Measurements from ENCODE around the gene APBA1. TPM values are rescaled to one million over a fixed set of nuclear protein-coding genes. Genes with fewer than 3 reads are reported as not detected.
"Not testable (repeated sequence)": the region's sequence is repeated elsewhere in the genome, so short reads cannot be mapped to it uniquely, and the experiment has no call there.

APBA1 gene
- total RNA-seq, 1 donor from 2014 or later: 3.4 TPM

GRCh38 chr9:69601698-69602097 is 70.5 kb downstream of the APBA1 start:
- Histone ChIP-seq H3K4me2 (no peak overlapping the region), H3K27ac (no peak overlapping the region), H3K36me3 (no peaks in the 10 kb centered on the region), H3K4me1 (no peaks in the 10 kb centered on the region), H3K79me2 (ENCODE audit: low read depth) (no peaks in the 10 kb centered on the region), H3K9ac (no peak overlapping the region), H3K4me3 (no peak overlapping the region), H4K20me1 (ENCODE audit: low read depth) (no peaks in the 10 kb centered on the region), H3K9me3 (ENCODE audit: low read depth) (no peaks in the 10 kb centered on the region), H3K27me3 (no peaks in the 10 kb centered on the region), H3F3A (ENCODE audit: low read depth) (no peaks in the 10 kb centered on the region), H2AFZ (replicated peaks) (no peak overlapping the region)
- Mint-ChIP-seq H3K4me3 (no peak overlapping the region), H3K36me3 (no peaks in the 10 kb centered on the region), H3K27me3 (ENCODE audit: insufficient read depth, low read depth) (no peaks in the 10 kb centered on the region), H3K9me3 (no peaks in the 10 kb centered on the region), H3K27ac (no peak overlapping the region), H3K4me1 (no peaks in the 10 kb centered on the region)
- DNase-seq (ENCODE audit: low spot score): no peak
- TF ChIP-seq CTCF (IDR thresholded peaks at IDR 0.05) (no peak), EZH2 (IDR thresholded peaks at IDR 0.05) (no peak), EZH2phosphoT487 (IDR thresholded peaks at IDR 0.05) (no peak)

GRCh38 chr9:69600314-69601047 is 71.7 kb downstream of the APBA1 start:
- no peak overlapping the region for H3K27ac ChIP-seq
- no peaks in the 10 kb centered on the region for H3K9me3 ChIP-seq (ENCODE audit: low read depth)
- Mint-ChIP-seq H3K4me1 (no peaks in the 10 kb centered on the region), H3K27me3 (ENCODE audit: insufficient read depth, low read depth) (no peaks in the 10 kb centered on the region), H3K36me3 (no peaks in the 10 kb centered on the region), H3K9me3 (no peaks in the 10 kb centered on the region), H3K27ac (no peak overlapping the region), H3K4me3 (no peak overlapping the region)
- no peaks in the 10 kb centered on the region for H3F3A ChIP-seq (ENCODE audit: low read depth)
- H2AFZ ChIP-seq (replicated peaks): no peak overlapping the region
- DNase-seq (ENCODE audit: low spot score): no peak
- no peaks in the 10 kb centered on the region for H3K36me3 ChIP-seq
- no peaks in the 10 kb centered on the region for H3K79me2 ChIP-seq (ENCODE audit: low read depth)
- no peaks in the 10 kb centered on the region for H3K27me3 ChIP-seq
- TF ChIP-seq EZH2phosphoT487 (IDR thresholded peaks at IDR 0.05): no peak
- no peak for TF ChIP-seq CTCF (IDR thresholded peaks at IDR 0.05)
- TF ChIP-seq EZH2 (IDR thresholded peaks at IDR 0.05): no peak
- H3K9ac ChIP-seq: no peak overlapping the region
- no peak overlapping the region for H3K4me2 ChIP-seq
- no peak overlapping the region for H3K4me3 ChIP-seq
- H4K20me1 ChIP-seq (ENCODE audit: low read depth): no peaks in the 10 kb centered on the region
- no peaks in the 10 kb centered on the region for H3K4me1 ChIP-seq

GRCh38 chr9:69599232-69599971 is 72.8 kb downstream of the APBA1 start:
- no peaks in the 10 kb centered on the region for H3K79me2 ChIP-seq (ENCODE audit: low read depth)
- no peaks in the 10 kb centered on the region for H3K9me3 Mint-ChIP-seq
- H3K4me3 ChIP-seq: no peak overlapping the region
- H3F3A ChIP-seq (ENCODE audit: low read depth): no peaks in the 10 kb centered on the region
- no peak overlapping the region for H3K27ac Mint-ChIP-seq
- no peaks in the 10 kb centered on the region for H3K36me3 ChIP-seq
- H2AFZ ChIP-seq (replicated peaks): no peak overlapping the region
- H3K27ac ChIP-seq: no peak overlapping the region
- no peak overlapping the region for H3K4me2 ChIP-seq
- H3K27me3 Mint-ChIP-seq (ENCODE audit: insufficient read depth, low read depth): no peaks in the 10 kb centered on the region
- DNase-seq (ENCODE audit: low spot score): no peak
- no peaks in the 10 kb centered on the region for H4K20me1 ChIP-seq (ENCODE audit: low read depth)
- H3K36me3 Mint-ChIP-seq: no peaks in the 10 kb centered on the region
- H3K27me3 ChIP-seq: no peaks in the 10 kb centered on the region
- TF ChIP-seq EZH2 (IDR thresholded peaks at IDR 0.05) (no peak), EZH2phosphoT487 (IDR thresholded peaks at IDR 0.05) (no peak), CTCF (IDR thresholded peaks at IDR 0.05) (no peak)
- no peaks in the 10 kb centered on the region for H3K4me1 ChIP-seq
- H3K9me3 ChIP-seq (ENCODE audit: low read depth): no peaks in the 10 kb centered on the region
- H3K4me3 Mint-ChIP-seq: no peak overlapping the region
- no peak overlapping the region for H3K9ac ChIP-seq
- H3K4me1 Mint-ChIP-seq: no peaks in the 10 kb centered on the region

GRCh38 chr9:69596906-69597305 is 75.3 kb downstream of the APBA1 start:
- H4K20me1 ChIP-seq (ENCODE audit: low read depth); H3K4me1 ChIP-seq; H3K9me3 Mint-ChIP-seq; H3K79me2 ChIP-seq (ENCODE audit: low read depth); H3K36me3 ChIP-seq; H3F3A ChIP-seq (ENCODE audit: low read depth); DNase-seq (ENCODE audit: low spot score); H3K27ac ChIP-seq; H3K27me3 ChIP-seq; H3K4me2 ChIP-seq; H3K4me3 Mint-ChIP-seq; H3K9me3 ChIP-seq (ENCODE audit: low read depth); H3K36me3 Mint-ChIP-seq; H3K4me1 Mint-ChIP-seq; H3K27me3 Mint-ChIP-seq (ENCODE audit: insufficient read depth, low read depth); H3K27ac Mint-ChIP-seq; H3K4me3 ChIP-seq; H3K9ac ChIP-seq; H2AFZ ChIP-seq (replicated peaks): not testable (repeated sequence)

Data from neural progenitor cell (in vitro differentiated cells).